ENCODE measurements around the gene GKN2. TPM values are rescaled to one million over a fixed set of nuclear protein-coding genes. Genes with fewer than 3 reads are reported as not detected.
A peak's percentile ranks its signal among the peaks of the same experiment; 100 is the strongest.
"Not testable (repeated sequence)": the region's sequence is repeated elsewhere in the genome, so short reads cannot be mapped to it uniquely, and the experiment has no call there.

The GKN2 gene
- total RNA-seq, 1 donor from 2014 or later = 77.2 TPM

DNA sequence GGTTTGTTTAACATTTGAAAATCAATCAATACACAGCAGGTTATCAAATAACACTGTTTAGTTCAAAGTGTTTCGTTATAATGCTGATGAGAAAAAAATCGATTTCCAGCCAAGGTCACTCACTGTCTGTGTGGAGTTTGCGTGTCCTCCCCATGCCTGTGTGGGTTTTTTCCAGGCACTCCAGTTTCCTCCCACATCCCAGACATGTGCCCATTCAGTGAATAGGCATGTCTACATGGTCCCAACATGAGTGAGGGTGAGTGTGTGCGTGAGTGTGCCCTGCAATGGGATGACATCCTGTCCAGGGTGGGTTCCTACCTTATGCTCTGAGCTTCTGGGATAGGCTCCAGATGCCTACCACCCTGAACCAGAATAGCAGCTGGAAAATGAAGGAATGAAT, 8.7 kb upstream of the GKN2 start:
- DNase-seq (no peak), ATAC-seq (no peak)
- intact Hi-C loops (cut with DNase I) = no loop called here
- TF ChIP-seq, protein P1, sequence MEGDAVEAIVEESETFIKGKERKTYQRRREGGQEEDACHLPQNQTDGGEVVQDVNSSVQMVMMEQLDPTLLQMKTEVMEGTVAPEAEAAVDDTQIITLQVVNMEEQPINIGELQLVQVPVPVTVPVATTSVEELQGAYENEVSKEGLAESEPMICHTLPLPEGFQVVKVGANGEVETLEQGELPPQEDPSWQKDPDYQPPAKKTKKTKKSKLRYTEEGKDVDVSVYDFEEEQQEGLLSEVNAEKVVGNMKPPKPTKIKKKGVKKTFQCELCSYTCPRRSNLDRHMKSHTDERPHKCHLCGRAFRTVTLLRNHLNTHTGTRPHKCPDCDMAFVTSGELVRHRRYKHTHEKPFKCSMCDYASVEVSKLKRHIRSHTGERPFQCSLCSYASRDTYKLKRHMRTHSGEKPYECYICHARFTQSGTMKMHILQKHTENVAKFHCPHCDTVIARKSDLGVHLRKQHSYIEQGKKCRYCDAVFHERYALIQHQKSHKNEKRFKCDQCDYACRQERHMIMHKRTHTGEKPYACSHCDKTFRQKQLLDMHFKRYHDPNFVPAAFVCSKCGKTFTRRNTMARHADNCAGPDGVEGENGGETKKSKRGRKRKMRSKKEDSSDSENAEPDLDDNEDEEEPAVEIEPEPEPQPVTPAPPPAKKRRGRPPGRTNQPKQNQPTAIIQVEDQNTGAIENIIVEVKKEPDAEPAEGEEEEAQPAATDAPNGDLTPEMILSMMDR (IDR thresholded peaks at IDR 0.05) = no peak
- Histone ChIP-seq H3K27me3 (no peaks in the 10 kb centered on the region), H3K4me3 (no peak overlapping the region), H3K9me3 (no peaks in the 10 kb centered on the region), H3K27ac (no peak overlapping the region), H3K36me3 (no peaks in the 10 kb centered on the region), H3K4me1 (no peaks in the 10 kb centered on the region)

DNA sequence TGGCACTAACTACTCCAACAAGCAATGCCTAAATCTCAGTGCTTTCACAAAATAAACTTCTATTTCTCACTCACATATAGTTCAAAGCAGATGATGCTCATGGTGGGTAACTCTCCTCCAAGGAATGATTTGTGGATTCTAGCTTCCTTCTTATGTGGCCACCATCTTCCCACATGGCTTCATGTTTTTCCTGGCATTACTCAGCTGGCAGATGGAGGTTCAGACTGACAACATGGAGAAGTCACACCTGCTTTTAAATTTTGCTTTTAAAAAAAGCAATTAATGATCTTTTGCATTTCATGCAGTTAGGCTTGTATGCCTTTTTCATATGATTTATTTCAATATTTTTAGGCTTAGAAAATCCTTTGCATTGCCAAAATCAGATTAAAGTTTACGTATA, 6.3 kb upstream of the GKN2 start:
- Histone ChIP-seq H3K27ac (no peak overlapping the region), H3K4me3 (no peak overlapping the region), H3K9me3 (no peaks in the 10 kb centered on the region), H3K27me3 (no peaks in the 10 kb centered on the region), H3K4me1 (peaks cover 5% of the 10 kb centered on the region), H3K36me3 (no peaks in the 10 kb centered on the region)
- intact Hi-C loops (cut with DNase I) = no loop called here
- TF ChIP-seq, protein P1 (IDR thresholded peaks at IDR 0.05) = no peak
- DNase-seq (no peak), ATAC-seq (no peak)

DNA sequence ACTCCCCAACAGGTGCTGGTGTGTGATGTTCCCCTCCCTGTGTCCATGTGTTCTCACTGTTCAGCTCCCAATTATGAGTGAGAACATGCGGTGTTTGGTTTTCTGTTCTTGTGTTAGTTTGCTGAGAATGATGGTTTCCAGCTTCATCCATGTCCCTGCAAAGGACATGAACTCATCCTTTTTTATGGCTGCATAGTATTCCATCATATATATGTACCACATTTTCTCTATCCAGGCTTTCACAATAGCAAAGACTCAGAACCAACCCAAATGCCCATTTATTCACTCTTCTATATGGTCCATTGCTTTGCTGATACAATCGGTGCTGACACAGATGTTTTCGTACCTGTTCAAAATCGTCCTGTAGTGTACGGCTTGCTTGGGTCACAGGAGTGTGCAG, 2.7 kb upstream of the GKN2 start:
- H3K27ac ChIP-seq; H3K4me3 ChIP-seq; intact Hi-C loops (cut with DNase I); ATAC-seq; H3K4me1 ChIP-seq; H3K9me3 ChIP-seq; H3K36me3 ChIP-seq; DNase-seq; H3K27me3 ChIP-seq: not testable (repeated sequence)

DNA sequence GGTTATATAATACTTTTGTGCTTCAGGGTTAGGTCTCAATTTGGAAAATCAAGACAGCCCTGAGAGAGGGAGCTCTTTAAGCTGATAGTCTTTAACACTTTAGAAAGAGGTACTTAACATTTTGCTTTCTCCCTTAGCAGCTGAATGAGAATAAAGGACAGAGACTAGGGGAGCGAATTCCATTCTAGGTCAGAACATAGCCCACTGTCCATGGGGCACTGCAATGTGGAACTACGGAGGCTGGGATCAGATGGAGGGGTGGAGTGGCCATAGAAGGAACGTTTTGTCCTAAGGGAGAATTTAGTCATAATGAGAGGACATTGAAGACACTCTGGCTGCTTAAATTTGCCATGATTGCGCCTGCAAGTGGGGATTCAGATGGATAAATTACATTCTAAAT, 794 bp downstream of the GKN2 start:
- peak overlapping the region; percentile 37 for H3K4me3 ChIP-seq

DNA sequence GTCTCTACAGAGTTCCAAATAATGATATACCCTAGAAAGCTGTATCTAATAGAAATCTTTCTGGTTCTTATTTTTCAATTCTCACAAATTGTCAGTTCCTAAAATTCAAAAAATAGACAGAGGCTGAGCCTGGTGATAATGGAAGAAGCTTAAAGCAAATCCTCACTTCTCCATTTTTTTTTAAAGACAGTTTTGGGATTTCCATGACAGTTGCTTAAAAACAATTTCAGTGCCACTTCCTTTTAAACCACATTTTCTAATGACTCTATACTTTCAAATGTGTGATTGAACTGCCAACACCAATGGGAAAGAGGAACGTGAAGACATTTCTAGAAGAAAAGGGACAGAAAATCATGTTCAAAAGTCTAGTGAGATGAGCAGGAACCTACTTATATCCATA, 4.0 kb downstream of the GKN2 start:
- Histone ChIP-seq H3K4me1 (no peaks in the 10 kb centered on the region), H3K27ac (no peak overlapping the region), H3K9me3 (no peaks in the 10 kb centered on the region), H3K27me3 (no peaks in the 10 kb centered on the region), H3K4me3 (no peak overlapping the region), H3K36me3 (no peaks in the 10 kb centered on the region)
- no peak for ATAC-seq
- intact Hi-C loops (cut with DNase I) = no loop called here
- TF ChIP-seq, protein P1 (IDR thresholded peaks at IDR 0.05) = no peak
- DNase-seq = no peak

More for the DNA sequence above, 794 bp downstream of the GKN2 start:
- ATAC-seq = peak; percentile 53
- peak overlapping the region; percentile 11 for H3K27ac ChIP-seq
- no peaks in the 10 kb centered on the region for H3K27me3 ChIP-seq
- no peak for DNase-seq
- intact Hi-C loops (cut with DNase I) = no loop called here
- TF ChIP-seq, protein P1 (IDR thresholded peaks at IDR 0.05) = no peak
- H3K36me3 ChIP-seq = no peaks in the 10 kb centered on the region
- no peaks in the 10 kb centered on the region for H3K9me3 ChIP-seq
- peaks cover 5% of the 10 kb centered on the region for H3K4me1 ChIP-seq

DNA sequence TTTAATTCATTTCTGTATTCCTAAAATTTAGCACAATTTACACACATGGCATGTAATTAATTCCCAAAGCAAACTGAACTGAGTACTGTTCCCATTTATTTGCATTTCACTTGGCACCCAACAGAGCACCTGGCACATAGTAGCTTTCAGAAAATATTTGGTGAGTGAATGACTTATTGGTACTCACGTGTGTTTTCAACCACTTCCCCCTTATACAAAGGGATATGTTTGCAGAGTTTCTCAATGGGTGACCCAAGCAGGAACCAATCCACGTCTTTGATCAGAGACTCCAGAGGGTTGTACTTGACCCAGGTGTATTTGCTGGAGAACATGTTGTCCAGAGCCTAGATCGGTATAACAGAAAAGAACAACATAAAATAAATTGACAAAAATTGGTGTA, 6.6 kb downstream of the GKN2 start:
- no peaks in the 10 kb centered on the region for H3K9me3 ChIP-seq
- ATAC-seq = peak; percentile 86
- no peaks in the 10 kb centered on the region for H3K36me3 ChIP-seq
- no peak for DNase-seq
- H3K4me1 ChIP-seq = no peaks in the 10 kb centered on the region
- no peak overlapping the region for H3K4me3 ChIP-seq
- TF ChIP-seq, protein P1 (IDR thresholded peaks at IDR 0.05) = no peak
- intact Hi-C loops (cut with DNase I) = no loop called here
- no peaks in the 10 kb centered on the region for H3K27me3 ChIP-seq
- no peak overlapping the region for H3K27ac ChIP-seq
